Measurements from ENCODE around the gene CCNDBP1.

DNA sequence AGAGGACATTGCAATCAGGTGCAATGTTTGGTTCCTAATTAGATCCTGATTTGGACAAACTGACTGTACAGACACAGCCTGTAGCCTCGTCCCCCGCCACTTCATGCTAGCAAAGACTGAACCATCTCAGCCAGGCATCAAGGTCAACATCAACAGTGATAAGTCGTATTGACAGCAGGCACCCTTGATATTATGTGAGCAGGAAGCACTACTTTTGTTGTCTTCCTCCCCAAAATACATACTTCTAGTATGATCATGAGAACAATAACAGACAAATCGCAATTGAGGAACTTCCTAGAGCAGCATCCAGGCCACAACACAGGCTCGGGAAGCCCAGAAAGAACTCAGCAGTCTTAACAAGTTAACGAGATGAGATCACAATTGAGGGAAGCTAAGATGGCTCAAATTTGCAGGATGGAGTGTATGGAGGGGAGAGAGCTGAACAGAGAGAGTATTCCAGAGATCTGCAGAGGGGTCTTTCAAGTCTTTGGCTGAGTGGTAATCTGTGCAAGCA, 61.1 kb downstream of the CCNDBP1 start:
- TF ChIP-seq, protein P1, sequence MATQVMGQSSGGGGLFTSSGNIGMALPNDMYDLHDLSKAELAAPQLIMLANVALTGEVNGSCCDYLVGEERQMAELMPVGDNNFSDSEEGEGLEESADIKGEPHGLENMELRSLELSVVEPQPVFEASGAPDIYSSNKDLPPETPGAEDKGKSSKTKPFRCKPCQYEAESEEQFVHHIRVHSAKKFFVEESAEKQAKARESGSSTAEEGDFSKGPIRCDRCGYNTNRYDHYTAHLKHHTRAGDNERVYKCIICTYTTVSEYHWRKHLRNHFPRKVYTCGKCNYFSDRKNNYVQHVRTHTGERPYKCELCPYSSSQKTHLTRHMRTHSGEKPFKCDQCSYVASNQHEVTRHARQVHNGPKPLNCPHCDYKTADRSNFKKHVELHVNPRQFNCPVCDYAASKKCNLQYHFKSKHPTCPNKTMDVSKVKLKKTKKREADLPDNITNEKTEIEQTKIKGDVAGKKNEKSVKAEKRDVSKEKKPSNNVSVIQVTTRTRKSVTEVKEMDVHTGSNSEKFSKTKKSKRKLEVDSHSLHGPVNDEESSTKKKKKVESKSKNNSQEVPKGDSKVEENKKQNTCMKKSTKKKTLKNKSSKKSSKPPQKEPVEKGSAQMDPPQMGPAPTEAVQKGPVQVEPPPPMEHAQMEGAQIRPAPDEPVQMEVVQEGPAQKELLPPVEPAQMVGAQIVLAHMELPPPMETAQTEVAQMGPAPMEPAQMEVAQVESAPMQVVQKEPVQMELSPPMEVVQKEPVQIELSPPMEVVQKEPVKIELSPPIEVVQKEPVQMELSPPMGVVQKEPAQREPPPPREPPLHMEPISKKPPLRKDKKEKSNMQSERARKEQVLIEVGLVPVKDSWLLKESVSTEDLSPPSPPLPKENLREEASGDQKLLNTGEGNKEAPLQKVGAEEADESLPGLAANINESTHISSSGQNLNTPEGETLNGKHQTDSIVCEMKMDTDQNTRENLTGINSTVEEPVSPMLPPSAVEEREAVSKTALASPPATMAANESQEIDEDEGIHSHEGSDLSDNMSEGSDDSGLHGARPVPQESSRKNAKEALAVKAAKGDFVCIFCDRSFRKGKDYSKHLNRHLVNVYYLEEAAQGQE (IDR thresholded peaks at IDR 0.05; ENCODE audit: low read depth, low read length) = no peak
- TF ChIP-seq, protein P2, sequence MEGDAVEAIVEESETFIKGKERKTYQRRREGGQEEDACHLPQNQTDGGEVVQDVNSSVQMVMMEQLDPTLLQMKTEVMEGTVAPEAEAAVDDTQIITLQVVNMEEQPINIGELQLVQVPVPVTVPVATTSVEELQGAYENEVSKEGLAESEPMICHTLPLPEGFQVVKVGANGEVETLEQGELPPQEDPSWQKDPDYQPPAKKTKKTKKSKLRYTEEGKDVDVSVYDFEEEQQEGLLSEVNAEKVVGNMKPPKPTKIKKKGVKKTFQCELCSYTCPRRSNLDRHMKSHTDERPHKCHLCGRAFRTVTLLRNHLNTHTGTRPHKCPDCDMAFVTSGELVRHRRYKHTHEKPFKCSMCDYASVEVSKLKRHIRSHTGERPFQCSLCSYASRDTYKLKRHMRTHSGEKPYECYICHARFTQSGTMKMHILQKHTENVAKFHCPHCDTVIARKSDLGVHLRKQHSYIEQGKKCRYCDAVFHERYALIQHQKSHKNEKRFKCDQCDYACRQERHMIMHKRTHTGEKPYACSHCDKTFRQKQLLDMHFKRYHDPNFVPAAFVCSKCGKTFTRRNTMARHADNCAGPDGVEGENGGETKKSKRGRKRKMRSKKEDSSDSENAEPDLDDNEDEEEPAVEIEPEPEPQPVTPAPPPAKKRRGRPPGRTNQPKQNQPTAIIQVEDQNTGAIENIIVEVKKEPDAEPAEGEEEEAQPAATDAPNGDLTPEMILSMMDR (IDR thresholded peaks at IDR 0.05) = no peak
- TF ChIP-seq POLR2AphosphoS5 (IDR thresholded peaks at IDR 0.05; ENCODE audit: low read depth, low read length) = no peak
- no peak for TF ChIP-seq GATA2 (CRISPR knock-in tag; IDR thresholded peaks at IDR 0.05)
- no peak for TF ChIP-seq YY1 (IDR thresholded peaks at IDR 0.05; ENCODE audit: low read depth)
- TF ChIP-seq GABPA (IDR thresholded peaks at IDR 0.05; ENCODE audit: low read depth) = no peak
- TF ChIP-seq RFX5 (IDR thresholded peaks at IDR 0.05; ENCODE audit: low read length) = no peak
